ENCODE results near the gene ADAMTS13.

The ADAMTS13 gene

GRCh38 chr9:133456409-133456808 lies 34.2 kb downstream of the ADAMTS13 start:
- no peak for DNase-seq

GRCh38 chr9:133457233-133457632 lies 35.1 kb downstream of the ADAMTS13 start:
- DNase-seq, result no peak

GRCh38 chr9:133457748-133458147 lies 35.6 kb downstream of the ADAMTS13 start:
- no peak for DNase-seq

- DNase-seq, result no peak
Measured at GRCh38 chr9:133458643-133459312, 36.6 kb downstream of the ADAMTS13 start.

GRCh38 chr9:133459476-133460404 lies 37.6 kb downstream of the ADAMTS13 start, which contains the start of gene CACFD1:
TSS of gene CACFD1 (plus strand) at chr9:133459978. CDS start at chr9:133460067, 89 bp downstream.
- peak; percentile 80 for DNase-seq

GRCh38 chr9:133460405-133461175 lies 38.4 kb downstream of the ADAMTS13 start:
- no peak for DNase-seq

- no peak for DNase-seq
Measured at GRCh38 chr9:133461975-133462374, 39.8 kb downstream of the ADAMTS13 start.

- no peak for DNase-seq
Measured at GRCh38 chr9:133463234-133463863, 41.2 kb downstream of the ADAMTS13 start.

GRCh38 chr9:133463864-133464615 lies 41.9 kb downstream of the ADAMTS13 start:
- DNase-seq, result no peak

GRCh38 chr9:133464638-133465037 lies 42.5 kb downstream of the ADAMTS13 start:
- DNase-seq, result no peak

- no peak for DNase-seq
Measured at GRCh38 chr9:133465984-133466383, 43.8 kb downstream of the ADAMTS13 start.

GRCh38 chr9:133467101-133467500 lies 44.9 kb downstream of the ADAMTS13 start:
- no peak for DNase-seq

GRCh38 chr9:133468374-133468773 lies 46.2 kb downstream of the ADAMTS13 start:
- no peak for DNase-seq

- DNase-seq, result no peak
Measured at GRCh38 chr9:133468777-133469421, 46.7 kb downstream of the ADAMTS13 start.

GRCh38 chr9:133470427-133470924 lies 48.3 kb downstream of the ADAMTS13 start:
- DNase-seq, result no peak

- DNase-seq, result no peak
Measured at GRCh38 chr9:133470988-133471387, 48.8 kb downstream of the ADAMTS13 start.

GRCh38 chr9:133471551-133472276 lies 49.5 kb downstream of the ADAMTS13 start:
- DNase-seq, result no peak

- no peak for DNase-seq
Measured at GRCh38 chr9:133472277-133472645, 50.1 kb downstream of the ADAMTS13 start.

GRCh38 chr9:133472753-133473378 lies 50.7 kb downstream of the ADAMTS13 start:
- DNase-seq, result no peak

GRCh38 chr9:133473743-133474142 lies 51.6 kb downstream of the ADAMTS13 start:
- no peak for DNase-seq

Data from activated CD4-positive, alpha-beta T cell treated with anti-CD3 and anti-CD28 coated beads for 1 hour (primary cell).